ENCODE results near the gene SCAPER.
A peak's percentile ranks its signal among the peaks of the same experiment; 100 is the strongest.
"Not testable (repeated sequence)": the region's sequence is repeated elsewhere in the genome, so short reads cannot be mapped to it uniquely, and the experiment has no call there.

The SCAPER gene

GRCh38 chr15:76337059-76337695, 568.0 kb downstream of the SCAPER start:
- peak; percentile 24 for DNase-seq

DNA sequence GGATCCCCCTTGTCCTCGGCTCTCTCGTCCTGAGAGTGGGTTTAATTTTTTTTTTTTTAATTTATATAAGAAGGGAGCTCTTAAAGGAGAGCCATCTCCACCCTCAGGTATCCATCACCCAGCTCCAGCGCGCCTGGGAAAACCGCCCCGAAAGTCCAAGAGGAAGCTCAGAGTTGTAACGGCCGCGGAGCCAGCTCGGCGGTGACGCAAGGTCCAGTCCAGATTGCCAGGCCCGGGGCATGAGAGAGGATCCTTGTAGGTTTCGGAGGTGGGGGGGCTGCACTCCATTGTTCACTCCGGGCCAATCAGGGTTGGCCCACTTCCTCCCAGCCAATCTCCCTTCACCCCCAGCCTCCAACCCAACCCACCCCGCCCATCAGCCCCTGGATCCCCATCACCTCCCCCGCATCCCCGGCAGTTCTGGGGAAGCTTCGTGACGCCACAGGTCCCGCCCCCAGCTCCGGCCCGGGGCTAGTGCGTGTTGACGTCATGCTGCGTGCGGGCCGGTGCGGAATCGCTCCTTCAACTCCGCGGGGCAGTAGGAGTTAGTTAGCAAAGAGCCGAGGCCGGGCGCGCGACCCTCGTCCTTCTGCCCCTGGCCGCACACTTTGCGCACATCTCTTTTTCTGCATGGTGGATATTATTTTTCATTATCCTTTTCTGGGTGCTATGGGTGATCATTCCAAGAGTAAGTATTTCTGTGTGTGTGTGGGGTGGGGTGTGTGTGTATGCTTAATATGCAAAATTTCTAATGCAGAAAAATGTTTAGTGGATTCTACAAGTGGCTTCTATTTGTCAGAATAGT, 568.7 kb downstream of the SCAPER start, which contains the start of gene ISL2:
TSS of gene ISL2 (plus strand) at position 520 of the 805 bp plus-strand sequence. CDS start at position 631, 111 bp downstream.
- DNase-seq, result peak; percentile 94

GRCh38 chr15:76335307-76336253, 569.6 kb downstream of the SCAPER start:
- peak; percentile 31 for DNase-seq

DNA sequence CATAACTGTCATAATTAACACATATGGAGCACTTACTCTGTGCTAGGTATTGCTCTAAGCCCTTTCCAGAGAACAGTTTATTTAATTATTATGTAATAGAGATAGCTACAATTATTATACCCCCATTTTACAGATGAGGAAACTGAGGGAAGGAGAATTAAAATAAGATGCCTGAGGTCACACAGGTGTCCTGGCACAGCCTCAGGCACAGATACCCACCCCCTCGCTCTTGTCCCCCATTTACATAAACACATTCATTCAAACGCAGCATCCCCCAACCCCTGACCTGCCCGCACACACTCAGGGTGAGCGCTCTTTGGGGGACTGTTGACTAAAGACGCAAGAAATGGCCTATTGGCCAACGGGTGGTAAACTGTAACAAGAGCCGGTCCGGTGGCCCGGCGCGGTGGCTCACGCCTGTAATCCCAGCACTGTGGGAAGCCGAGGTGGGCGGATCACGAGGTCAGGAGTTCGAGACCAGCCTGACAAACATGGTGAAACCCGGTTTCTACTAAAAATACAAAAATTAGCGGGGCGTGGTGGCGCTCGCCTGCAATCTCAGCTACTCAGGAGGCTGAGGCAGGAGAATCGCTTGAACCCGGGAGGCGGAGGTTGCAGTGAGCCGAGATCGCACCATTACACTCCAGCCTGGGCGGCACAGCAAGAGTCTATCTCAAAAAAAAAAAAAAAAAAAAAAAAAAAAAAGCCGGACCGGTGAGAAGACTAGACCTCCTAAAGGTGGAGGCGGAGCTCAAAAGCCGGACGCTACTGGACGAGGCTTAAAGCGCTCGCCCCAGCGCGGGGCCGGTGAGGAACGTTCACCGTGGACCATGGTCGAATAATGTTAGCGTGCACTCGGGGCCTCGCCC, 570.5 kb downstream of the SCAPER start:
- DNase-seq, result no peak

DNA sequence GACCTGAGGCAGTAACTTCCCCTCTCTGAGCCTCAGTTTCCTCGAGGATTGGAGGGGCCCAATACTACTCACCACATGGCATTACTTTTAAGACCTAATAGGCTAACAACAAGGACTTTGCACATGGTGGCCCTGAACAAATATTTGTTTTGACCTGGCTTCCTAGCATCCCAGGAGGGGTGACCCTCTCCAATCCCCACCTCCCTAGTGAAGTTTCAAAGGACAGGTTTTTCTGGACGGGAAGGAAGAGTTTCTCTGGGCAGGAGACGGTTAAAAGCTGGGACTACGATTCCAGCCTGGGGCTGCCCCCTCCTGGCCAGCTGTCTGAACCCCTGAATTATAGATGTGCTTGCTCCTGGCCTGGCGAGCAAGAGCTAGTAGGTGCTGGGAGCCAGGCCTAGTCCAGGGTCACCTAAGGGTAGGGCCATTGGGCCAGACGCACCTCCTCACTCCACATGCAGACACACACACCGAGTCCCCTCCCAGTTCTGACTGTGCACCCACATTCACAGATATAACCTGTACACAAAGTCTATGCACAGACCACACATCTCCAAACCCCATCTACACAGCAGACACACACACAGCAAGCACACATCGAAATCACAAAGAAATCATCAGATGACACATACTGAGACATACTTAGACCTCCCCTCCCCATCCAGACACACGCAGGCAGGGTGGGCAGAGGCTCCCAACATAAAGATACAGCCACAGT, 571.3 kb downstream of the SCAPER start:
- DNase-seq, result no peak

- no peak for DNase-seq
Observed at GRCh38 chr15:76333309-76333708, 571.8 kb downstream of the SCAPER start.

- no peak for DNase-seq
Observed at GRCh38 chr15:76332796-76333195, 572.3 kb downstream of the SCAPER start.

DNA sequence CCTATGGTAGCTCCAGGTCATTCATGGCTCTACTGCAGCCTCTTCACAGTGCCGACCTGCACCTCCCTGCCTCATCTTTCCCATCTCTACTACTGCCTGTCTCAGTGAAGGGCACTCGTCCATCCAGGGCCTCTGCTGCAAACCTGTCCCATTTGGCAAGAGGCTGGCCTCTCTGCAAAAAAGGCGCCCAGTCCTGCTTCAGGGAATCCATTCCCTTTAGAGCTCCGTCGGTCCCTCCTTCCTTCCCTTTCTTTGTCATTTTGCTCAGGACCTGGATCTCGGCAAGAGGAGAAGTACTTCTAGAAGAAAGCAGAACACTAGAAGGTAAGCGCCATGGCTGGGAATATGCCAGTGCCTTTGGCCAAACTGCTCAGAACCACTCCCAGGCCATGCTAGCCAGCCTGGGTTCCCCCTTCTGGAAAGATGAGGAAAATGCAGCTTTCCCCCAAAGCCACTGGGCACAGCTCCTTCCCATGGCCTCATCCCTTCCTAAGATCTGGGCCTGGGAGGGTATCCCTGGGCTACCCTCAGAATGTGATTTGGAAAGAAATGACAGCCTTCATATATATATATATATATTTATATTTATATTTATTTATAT, 575.0 kb downstream of the SCAPER start:
- DNase-seq, result no peak

DNA sequence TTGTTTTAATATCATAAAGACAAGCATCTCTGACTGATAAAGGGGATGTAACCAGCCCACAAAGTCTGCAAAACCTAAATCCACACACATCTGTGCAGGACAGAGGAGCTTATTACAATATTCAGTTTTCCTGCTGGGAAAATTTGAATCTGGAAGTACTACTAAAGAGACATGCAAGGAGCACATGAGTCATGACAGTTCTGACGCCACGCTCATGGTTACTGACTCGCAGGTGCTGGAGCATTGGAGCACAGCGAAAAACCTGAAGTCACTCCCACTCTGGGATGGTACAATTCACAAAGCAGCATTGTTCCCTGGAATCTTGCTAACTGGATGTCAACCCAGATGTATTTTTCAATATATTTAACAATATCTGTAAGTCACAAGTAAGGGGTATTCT, 576.2 kb downstream of the SCAPER start:
- no peak for DNase-seq

GRCh38 chr15:76328106-76328696, 576.9 kb downstream of the SCAPER start:
- no peak for DNase-seq

GRCh38 chr15:76327191-76328105, 577.7 kb downstream of the SCAPER start:
- DNase-seq, result peak; percentile 45

GRCh38 chr15:76325704-76326103, 579.4 kb downstream of the SCAPER start:
- DNase-seq, result no peak

GRCh38 chr15:76324066-76324465, 581.1 kb downstream of the SCAPER start:
- no peak for DNase-seq

GRCh38 chr15:76321602-76322001, 583.5 kb downstream of the SCAPER start:
- DNase-seq, result no peak

GRCh38 chr15:76321171-76321570, 584.0 kb downstream of the SCAPER start:
- DNase-seq, result no peak

GRCh38 chr15:76320012-76320411, 585.1 kb downstream of the SCAPER start:
- DNase-seq, result no peak

DNA sequence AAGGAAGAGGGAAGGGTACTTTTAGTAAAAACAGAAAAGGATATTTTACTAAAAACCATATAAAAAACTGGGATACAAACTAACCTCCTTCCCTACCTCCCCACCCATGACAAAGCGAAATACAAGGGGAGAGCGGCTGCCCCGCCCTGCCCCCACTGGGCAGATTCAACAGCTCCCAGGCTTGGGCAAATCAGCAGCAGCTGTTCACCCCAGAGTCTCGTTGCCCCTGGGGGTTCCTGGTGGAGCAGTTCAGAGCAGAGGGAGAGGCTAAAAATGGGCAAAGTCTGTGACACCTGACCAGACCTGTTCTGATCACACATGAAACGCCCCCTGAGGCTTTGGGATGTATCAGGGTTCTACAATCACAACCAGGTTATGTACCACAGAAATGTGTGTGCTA, 591.4 kb downstream of the SCAPER start:
- DNase-seq, result no peak

DNA sequence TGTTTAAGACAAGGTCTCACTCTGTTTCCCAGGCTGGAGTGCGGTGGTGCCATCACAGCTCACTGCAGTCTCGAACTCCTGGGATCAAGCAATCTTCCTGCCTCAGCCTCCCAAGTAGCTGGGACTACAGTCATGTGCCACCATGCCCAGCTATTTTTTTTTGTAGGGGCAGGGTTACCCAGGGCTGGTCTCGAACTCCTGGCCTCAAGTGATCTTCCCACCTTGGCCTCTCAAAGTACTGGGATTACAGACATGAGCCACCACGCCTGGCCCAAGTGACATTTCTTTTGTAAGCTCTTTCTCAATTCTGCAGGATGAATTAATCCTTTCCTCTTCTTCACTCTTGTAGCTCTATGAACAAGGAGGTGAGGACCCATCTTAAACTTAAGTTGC, 592.0 kb downstream of the SCAPER start:
- DNase-seq, result not testable (repeated sequence)

DNA sequence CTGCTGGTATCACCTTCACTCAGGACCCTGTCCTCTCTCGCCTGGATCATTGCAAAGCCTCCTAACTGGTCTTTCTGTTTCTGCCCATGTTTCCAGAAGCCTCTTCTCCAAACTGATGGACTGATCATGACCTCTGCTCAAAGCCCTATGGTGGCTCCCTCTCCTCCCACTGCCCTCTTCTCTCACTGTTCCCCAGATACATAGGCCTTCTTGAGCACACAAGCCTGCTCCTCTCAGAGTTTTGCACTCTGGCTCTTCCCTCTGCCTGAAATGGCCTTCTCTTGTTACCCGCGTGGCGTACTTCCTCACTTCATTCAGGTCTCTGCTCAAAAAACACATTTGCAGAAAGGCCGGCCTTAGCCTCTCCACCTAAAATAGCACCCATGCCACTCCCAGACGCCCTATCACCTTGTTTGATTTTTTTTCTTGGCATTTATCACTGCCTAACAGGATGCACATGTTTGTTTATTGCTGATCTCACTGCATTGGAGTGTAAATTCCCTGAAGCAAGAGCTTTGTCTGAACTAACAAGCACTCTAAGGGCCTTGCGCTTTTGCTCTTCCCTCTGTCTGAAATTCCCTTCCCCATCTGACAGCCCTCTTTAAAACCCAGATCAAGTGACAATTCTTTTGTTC, 592.5 kb downstream of the SCAPER start:
- DNase-seq, result no peak
